Fibroblast of skin of scalp (primary cell): ENCODE measurements around the gene TBC1D22A.

Experiments
- DNase-seq: peaks from one replicate; pipeline ENCODE4 v3.0.0-alpha.2; 2013

Gene TBC1D22A

DNA sequence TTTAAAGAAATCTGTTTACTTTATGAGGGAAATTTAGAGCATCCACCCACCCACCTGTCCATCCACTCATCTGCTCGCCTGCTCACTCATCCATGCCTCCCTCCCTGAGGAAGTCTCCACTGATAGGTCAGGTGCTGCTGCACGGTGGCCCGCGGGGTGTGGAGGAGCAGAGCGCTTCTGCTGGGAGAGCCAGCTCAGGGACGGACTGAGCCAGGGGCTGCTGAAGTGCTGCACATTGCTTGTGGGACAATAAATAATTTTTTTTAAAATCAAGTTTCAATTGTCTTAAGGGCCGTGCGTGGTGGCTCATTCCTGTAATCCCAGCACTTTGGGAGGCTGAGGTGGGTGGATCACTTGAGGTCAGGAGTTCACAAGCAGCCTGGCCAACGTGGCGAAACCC lies 148.9 kb downstream of the TBC1D22A start:
- no peak for DNase-seq

DNA sequence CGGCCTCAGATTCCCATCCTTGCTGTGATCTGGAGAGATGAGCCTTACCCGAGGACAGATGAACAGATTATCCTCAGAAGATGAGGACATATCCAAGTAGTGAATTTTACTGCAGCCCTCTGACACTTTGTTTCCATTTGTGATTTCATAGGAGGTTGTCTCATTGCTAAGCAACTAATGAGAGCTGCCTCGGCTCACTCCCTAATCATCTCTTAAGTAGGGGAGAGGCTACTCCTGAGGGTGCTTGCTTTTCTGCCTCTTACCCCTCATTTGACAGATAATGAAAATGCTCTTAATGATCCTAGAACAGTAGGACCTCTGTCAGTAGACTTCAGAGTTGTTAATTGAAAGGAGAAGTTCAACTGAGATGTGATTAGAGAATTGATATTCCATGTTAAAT lies 150.9 kb downstream of the TBC1D22A start:
- no peak for DNase-seq

DNA sequence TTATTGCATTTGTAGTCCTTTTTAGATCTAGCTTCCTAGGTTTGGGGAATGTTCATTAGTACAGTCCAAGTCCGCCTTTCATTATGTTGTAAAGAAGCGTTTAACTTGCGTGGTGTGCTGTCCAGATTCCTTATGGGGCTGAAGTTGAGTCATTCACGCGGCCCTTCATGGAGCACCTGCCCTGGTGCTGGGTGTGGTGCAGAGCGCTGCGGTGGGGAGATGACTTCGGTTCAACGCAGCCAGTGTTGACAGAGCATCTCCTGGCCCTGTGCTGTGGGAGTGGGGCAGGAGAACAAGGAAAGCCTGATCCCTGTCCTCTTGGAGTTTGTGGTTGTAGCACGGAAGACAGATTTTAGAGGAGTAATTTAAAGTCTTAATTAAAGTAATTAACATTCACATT lies 152.0 kb downstream of the TBC1D22A start:
- DNase-seq: no peak

DNA sequence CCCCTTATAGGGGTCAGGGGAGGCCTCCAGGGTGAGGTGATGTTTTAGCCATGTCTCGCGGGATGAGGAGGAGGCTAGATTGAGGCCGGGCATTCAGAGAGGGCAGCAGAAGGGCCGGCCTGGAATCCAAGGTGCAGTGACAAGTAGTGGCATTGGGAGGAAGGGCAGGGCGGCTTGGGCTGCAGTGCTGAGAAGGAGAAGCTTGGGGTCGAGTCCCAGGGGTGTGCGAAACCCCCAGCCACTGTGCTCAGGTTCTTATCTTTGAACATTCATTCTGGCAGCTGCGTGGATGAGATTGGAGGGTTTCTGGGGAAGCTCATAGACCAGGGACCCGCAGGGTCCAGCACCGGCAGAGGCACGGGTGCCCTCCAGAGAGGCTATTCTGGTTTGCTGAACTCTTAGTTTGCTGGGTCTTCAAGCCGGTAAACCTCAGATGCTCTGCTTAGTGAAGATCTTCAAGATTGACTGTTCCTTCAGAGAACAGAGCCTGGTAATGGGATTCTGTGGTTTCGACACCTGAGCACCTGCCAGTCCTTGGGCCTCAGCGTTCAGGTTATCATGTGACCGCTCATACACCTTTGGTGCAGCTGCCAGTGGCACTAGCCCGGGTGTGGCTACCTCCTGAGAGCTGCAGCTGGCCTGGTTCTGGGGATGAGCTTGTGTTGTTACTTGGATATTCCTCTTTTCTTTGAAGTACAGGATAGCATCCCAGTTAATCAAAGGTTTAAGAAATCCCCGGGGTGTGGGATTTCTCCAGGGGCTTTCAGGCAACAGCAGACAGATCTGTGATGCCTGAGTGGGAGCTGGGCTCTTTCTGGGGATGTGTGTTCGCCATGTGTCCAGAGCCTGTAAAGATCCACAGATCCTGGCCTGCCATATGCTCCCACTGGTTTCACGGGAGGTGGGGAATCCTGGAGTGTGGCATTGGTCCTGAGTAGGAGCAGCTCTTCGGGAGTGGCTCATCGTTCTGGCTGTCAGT lies 152.8 kb downstream of the TBC1D22A start:
- no peak for DNase-seq

DNA sequence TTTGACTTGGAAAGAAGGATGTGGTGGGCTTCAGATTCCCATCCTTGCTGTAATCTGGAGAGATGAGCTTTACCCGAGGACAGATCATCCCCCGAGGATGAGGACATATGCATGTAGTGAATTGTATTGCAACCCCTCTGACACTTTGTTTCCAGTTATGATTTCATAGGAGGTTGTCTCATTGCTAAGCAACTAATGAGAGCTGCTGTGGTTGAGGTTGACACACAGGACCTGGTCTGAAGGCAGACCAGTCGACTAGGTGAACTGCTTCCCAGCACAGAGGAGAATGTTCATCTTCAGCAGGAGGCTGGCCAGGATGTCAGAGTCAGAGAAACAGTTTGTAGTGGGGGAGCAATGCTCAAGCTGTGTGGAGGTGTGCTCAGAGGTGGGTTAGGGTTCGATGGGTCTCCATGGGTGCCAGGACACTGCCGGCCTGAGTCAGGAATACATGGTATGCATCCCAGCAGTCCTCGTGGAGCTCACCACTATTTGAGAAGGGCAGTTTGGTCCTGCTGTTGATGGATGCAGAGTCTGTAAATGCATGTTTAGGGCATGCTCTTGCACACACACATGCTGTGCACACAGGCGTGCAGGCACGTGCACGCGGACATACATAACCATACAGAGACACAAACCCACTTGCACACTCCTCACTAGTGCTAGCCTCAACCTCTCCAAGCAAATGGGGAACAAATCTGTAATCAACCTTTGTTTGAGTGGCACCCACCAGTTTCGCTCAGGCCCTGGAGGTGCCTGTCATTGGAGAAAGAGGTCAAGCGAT lies 153.7 kb downstream of the TBC1D22A start:
- DNase-seq: no peak

DNA sequence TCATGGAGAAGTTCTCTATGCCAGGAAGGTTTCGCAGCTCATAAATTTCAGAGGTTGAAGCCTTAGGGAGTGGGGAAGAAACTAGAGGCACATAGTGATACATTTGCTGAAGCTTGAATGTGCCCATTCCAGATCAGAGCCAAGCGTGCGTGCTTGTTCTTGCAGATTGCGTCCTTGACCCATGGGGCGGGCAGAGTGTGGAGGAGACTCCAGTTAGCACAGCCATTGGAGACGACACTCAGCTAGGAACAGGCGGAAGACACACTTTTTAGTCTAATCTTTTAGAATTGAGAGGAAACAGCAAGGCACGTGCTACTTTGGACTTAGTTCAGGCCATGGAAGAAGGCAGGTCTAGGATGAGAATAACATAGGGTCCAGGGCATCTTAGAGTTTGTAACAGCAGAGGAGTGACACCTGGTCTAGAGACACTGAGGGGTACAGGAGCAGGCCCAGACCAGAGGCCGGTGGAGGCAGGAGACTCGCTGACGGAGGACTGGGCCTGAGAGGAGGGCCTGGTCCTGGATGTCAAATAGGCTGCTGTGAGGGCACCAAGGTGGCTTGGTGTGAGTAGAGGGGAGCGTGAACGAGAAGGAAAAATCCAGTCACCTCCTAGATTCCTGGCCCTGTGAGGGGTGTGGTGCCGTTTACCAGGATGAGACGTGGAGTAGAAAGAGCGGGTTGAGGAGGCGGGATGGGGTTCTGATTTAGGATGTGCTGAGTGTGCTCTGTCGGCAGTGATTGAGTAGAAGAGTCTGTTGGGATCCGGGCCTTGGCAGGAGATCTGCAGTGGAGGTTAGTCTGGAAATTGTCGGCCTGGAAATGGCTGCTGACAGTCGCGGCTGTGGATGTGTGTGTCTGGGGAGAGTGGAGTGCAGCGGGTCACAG lies 154.7 kb downstream of the TBC1D22A start:
- DNase-seq: no peak

DNA sequence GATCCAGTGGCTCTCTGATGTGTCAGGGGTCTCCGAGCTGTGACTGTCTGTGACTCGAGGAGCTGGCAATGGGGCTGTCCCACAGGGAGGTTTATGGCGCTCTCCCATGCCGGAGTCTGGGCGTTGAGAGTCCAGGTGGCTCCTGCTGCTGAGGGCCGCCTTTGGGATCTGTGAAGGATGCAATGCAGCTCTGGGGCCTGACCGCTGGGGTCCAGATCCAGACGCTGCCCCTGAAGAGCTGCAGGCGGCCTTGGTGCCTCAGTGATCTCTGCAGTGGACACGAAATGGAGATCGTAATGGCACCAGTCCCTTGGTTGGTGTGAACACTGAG lies 155.3 kb downstream of the TBC1D22A start:
- no peak for DNase-seq

DNA sequence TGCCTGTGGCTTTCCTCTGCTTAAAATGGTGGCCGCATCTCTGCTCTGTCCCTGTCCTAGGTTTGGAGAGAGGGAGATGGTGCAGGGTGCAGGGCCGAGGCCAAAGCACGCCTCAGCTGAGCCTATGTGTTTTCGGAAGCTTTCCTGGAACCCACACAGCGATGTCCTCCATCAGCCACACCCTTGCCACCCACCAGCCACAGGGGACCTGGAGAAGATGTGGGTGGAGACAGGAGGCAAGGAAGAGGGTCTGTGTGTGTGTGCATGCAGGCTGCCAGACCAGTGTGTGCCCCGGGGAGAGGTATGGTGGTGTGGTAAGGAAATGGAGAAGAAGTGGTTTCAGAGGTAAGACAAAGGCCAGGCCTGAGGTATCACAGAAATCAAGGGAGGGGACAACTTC lies 155.7 kb downstream of the TBC1D22A start:
- no peak for DNase-seq

DNA sequence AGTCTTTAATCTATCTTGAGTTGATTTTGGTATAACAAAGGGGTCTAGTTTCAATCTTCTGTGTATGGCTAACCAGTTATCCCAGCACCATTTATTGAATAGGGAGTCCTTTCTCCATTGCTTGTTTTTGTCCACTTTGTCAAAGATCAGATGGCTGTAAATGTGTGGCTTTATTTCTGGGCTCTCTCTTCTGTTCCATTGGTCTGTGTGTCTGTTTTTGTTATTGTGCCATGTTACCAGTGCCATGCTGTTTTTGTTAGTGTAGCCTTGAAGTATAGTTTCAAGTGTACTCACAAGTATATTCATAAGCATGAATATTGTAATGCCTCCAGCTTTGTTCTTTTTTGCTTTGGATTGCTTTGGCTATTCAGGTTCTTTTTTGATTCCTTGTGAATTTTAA lies 159.6 kb downstream of the TBC1D22A start:
- DNase-seq: no peak

DNA sequence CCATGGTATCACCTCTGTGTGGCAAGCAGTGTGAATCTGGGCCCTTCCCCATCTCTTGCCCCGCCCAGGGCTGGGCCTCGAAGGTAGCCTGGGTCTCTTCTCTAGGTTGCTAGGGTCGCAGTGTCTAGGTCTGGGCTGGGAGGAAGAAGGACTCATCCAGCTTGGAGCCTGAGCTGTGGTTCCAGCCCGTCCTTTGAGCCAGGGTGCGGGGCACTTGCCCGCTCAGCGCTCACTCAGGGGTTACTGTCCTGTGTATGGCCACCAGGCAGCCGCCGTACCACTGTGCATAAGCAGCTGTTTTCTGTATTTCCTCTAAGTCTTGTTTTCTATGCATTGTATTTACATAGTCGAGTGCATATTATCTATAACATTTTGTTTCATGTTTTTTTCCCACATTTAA lies 160.9 kb downstream of the TBC1D22A start:
- DNase-seq: no peak

DNA sequence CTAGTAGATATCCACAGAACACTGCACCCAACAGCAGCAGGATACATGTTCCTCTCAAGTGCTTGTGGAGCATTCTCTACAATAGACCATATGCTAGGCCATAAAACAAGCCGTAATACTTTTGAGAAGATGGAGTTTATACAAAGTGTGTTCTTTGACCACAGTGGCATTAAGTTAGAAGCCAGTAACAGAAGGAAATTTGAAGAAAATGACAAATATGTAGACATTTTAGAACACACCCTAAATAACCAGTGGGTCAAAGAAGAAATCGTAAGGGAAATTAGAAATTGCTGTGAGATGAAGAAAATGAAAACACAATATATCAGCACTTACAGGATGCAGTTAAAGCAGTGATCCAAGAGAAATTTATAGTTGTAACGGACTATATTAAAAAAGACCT lies 163.4 kb downstream of the TBC1D22A start:
- no peak for DNase-seq

DNA sequence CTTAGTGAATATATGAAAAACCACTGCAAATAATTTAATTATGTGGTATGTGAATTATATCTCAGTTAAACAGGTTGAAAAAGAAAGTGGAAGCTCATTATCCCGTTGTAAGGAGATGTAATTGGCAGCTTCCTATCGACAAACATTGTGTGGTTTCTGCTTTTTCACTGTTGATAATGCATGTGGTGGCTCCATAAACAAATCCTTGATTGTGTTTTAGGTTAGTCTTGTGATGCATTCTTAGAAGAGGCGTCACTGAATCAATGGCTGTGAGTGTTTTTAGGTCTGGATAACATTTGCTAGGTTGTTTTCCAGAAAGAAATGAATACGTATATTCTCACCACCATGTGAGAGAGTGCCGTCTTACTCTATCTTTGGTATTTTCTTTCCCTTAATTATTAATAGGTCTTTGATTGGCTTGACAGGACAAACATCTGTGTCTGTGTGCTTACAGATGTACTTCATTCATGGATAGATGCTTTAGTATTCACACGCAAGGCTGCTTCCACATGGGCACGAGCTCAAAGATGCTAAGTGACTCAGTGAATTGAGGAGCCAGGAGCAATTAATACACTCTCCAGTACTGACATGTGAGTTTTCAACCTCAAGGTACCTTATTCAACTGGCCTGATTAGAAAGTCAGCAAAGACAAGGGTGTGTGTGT lies 166.7 kb downstream of the TBC1D22A start:
- peak; percentile 22 for DNase-seq

DNA sequence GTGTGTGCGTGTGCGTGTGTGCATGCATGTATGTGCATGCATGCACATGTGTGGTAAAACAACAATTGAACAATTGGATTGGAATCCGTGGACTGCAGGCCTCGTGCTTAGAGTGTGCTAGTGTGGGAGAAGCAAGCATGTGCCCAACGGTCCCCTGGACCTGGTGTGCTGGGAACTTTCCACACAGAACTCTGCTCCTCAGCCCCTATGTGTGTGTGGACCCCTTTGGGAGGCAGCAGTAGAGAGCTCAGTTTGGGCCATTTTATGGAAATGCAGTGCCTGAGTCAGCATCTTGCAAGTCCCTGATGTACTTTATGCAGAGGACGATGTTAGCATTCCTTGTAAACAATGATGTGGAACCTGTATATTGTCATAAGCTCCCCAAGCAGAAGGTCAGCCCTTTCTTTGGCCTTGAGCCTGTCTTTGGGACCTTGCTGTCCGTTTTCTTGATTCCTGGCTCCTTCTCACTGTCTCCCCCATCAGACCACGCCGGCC lies 167.3 kb downstream of the TBC1D22A start:
- DNase-seq: no peak

DNA sequence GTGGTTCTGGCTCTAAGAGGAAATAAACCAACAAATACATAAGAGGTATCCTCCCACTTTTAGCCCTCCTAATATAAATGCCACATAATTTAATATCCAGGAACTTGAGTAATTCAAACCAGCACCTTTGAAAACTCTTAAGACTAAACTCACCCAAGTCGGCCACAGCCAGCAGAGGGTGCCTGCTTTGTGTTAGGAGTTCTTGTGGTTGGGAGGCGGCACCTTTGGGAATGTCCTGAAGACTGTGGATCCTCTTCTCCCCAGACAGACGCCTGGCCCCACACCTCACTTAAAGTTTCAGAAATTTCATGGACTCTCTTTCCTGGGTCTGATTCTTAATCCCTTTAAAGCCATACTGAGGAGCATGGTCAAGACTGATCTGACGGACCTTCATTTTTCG lies 169.0 kb downstream of the TBC1D22A start:
- peak; percentile 42 for DNase-seq

DNA sequence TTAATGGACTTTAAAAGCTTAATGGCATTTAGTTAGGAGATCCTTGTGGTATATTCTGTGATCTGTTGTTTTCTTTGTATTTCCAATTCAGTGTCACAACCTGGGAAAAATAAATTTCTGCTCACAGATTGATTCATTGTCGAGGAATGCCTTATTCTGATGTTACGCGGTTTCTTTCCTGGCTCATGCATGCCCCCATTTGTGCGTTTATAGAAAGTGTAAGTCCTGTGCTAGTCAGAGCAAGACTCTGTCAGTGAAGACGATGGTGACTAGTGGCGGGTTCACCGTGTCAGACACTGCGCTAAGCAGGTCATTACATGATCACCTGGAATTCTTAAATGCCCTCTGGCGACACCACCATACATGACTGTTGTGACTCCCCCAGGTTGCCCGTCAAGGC lies 169.4 kb downstream of the TBC1D22A start:
- peak; percentile 29 for DNase-seq

DNA sequence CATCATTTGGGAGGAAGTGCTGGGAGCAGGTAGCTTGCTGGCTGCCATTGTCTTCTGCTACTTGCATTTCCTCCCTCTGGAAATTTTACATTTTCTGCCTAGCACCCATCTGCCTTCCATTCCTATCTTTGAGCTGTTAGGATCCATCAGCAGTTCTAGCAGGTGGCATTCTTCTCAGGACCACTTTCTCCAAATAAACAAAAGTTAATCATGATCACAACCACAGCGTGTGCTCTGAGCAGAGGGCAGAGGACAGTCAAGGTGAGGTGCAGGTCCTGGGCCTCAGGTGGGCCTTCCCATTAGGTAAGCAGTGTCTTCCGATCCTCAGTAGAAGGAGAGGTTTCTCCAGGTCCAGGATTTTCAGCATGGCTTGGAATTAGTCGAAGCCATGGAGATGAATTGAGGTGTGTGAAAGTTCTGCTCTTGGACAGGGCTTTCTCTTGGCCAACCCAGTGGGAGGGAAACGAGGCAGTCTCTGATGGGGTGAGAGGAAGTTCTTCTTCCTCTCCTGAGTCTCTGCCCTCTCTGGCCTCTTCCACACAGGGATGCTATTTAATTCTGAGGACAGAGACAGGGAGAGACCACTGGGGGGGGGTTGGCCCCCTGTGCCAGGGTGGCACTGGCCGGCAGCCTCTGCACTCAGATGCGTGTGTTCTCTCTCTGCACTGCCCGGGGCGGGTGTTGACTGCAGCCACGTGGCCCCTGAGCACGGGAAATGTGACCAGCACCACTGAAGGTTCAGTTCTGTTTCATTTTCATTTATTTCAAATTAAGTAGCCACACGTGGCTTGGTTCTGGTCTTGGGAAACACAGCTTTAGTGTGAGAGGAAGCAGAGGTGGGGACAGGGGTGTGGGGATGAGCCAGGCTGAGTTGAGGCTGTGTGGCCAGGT lies 170.8 kb downstream of the TBC1D22A start:
- DNase-seq: no peak

DNA sequence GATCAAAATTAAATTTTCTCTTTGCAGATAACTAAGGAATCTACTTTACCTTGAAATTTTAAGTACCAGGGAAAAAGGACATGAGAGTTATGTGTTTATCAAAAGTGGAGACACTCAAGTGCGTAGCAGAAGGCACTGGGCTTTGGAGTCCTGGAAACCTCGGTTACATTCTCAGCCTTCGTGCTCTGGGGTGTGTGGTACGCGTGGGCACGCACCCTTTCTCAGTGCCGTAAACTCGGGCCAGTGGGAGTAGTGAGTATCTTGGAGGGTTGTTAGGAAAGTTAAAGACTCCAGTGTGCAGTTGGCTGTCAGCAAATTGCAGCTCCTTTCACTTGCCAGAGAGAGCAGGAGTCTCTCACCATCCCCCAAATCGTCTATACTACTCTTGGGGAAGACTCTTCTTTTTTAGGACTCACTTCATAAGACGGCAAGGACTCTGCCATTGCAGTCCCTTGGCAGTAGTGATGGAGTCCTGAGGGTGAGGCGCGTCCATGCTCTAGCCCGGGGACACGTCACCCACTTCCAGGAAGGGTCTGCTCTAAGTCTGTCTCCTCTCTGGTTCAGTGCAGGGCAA lies 171.8 kb downstream of the TBC1D22A start:
- no peak for DNase-seq

DNA sequence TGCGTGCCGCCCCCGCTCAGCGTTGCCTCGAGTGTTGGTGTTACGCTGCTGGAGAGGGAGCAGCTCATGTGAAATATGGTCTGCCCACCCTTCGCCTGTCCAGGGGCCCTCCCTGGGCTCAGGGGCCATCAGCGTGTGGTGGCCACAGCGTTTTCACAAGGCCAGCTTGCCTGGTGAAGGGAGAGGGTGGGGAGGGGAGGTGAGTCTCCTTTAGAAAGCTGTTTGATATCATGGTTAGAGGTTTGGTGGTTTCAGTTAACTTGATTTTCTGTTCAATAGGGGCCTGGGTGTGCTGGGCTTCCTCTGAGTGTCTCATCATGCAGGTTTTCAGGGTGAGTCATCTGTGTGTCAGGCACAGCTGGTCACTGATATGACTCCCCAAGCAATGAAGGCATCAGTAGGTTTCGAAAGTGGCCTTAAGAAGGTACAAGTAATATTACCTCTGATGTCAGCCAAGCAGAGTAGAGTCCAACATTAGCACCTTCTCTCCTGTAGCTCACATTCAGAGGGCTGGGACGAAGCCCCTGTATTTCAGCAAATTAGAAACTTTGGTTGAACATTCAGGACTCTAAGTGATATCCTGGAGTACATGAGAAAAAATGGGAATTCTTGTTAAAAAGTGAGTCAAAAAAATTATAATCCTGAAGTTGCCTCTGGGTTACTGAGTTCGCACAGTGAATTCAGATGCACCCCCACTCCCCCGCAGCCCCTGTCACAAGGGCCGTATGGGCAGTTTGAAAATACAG lies 172.5 kb downstream of the TBC1D22A start:
- peak; percentile 87 for DNase-seq

DNA sequence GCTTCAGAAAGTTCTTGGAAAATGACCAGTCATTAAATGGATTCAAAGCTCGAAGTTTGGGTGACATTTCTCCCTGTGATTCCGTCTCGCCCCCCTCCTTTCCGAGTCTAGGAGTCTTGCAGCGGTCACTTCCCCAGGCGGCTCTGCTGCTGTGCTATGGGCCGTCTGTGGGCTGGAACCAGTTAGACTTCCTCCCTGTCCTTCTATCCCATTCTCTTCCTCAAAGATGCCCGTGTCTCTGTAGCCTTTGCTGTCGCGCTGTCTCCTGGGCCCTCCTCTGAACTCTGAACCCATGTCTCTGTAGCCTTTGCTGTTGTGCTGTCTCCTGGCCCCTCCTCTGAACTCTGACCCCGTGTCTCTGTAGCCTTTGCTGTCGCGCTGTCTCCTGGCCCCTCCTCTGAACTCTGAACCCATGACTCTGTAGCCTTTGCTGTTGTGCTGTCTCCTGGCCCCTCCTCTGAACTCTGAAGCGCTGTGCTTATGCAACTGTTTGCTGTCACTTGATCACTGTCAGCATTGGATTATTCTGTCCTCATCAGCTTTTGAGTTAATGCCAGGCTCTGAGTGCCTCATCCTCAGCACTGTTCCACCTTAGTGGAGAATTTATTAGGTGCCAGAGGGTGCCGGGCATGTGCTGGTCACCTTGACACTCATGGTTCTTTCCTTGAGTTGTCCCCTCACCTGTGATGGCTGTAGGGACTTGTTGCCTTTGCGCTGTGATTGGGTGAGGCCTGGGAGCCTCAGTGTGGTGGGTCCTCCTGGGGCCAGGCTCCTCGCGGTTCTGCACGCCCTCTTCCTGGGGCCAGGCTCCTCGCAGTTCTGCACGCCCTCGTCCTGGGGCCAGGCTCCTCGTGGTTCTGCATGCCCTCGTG lies 173.3 kb downstream of the TBC1D22A start:
- DNase-seq: no peak
